NCI-H1417 treated with DMSO at 0.1 percent for 48 hours (cell line): Measurements from ENCODE around the gene KIAA1671.

Source experiments
- DNase-seq: peaks from one replicate; lab custom pipeline; 2025; lab: John Stamatoyannopoulos, UW

The KIAA1671 gene

DNA sequence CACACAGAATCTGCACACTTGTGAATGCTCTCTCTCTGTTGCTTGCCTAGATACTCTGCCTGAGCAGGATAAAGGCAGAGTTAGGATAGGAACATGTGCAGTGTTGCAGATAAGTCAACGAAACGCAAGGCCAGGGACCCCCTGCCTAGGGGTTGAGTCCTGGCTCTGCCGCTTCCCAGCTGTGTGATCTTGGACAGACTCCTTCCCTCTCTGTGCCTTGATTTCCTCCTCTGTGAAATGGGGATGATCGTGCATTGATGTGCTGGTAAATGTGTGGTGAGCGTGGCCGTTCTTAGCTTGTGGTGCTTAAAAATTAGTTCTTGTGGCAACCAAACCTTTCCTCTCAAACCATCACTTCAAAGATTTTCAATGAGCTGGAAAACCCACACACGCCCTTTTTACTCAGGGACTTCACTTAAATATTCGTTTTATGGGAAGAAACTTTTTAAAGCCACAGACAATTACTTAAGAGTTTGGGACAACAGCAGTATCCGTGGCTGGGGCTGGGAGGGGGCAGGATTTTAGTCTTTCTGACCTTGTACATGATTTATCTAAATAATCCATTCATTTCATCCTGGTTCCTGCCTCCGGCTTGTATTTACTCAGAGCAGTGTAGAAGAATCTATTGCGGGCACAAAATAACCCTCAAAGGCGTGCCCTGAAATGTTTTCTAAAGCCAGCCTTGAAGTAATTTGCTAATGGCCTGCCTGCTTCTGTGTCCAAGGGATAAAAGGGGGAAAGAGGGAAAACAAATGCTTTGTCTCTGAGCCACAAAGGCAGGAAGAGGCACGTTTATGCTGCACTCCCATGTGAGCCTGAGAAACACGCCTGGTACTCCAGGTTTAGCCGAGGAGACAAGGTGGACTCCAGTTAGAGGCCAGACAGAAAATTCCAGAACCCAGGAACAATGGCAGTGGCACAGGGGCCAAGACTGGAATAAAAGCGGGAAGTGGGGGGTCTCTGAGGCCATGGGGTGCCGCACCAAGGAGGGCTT, 162.2 kb downstream of the KIAA1671 start:
- DNase-seq: no peak

- DNase-seq: no peak
Observed at GRCh38 chr22:25119609-25120008, 167.1 kb downstream of the KIAA1671 start.

DNA sequence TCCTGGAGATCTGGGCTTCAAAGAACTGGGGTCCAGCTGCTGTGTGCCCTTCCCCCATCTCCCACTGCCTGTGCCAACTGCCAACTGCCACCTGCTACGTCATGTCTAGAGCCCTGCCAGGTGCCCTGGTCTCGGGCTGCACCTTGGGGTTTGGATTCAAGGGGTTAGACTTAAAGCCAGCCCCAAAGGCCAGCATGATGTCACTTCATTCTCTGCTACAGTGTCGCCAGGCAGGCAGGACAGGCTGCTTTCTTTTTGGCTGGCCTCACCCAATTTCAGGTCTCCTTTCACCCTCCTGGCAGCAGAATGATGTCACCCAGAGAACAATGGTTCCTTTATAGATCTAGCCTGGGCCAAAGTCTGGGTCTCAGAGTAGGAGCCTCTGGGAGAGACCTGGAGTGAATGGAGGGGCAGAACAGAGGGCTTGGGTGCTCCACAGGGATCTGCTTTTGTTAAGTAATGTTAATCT, 167.6 kb downstream of the KIAA1671 start:
- no peak for DNase-seq

GRCh38 chr22:25120761-25121212, 168.3 kb downstream of the KIAA1671 start:
- DNase-seq: no peak

DNA sequence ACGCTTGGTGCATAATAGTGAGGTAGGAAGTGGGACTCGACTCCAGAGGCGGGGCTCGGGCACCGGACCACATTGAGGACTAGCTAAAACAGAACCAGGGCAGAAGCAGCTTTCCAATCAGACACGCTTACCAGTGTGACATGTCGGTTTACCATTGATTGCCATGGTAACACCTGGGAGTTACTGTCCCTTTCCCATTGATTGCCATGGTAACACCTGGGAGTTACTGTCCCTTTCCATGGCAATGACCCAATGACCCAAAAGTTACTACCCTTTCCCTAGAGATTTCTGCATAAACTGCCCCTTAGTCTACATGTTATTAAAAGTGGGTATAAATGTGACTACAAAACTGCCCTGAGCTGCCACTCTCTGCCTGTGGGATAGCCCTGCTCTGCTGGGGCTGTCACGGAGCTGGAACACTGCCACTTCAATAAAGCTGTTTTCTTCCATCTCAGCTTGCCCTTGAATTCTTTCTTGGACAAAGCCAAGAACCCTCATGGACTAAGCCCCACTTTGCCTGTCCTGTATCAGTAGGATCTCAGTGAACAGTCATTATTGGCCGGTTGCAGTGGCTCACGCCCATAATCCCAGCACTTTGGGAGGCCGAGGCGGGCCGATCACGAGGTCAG, 169.7 kb downstream of the KIAA1671 start:
- no peak for DNase-seq

GRCh38 chr22:25123677-25124076, 171.2 kb downstream of the KIAA1671 start:
- no peak for DNase-seq

DNA sequence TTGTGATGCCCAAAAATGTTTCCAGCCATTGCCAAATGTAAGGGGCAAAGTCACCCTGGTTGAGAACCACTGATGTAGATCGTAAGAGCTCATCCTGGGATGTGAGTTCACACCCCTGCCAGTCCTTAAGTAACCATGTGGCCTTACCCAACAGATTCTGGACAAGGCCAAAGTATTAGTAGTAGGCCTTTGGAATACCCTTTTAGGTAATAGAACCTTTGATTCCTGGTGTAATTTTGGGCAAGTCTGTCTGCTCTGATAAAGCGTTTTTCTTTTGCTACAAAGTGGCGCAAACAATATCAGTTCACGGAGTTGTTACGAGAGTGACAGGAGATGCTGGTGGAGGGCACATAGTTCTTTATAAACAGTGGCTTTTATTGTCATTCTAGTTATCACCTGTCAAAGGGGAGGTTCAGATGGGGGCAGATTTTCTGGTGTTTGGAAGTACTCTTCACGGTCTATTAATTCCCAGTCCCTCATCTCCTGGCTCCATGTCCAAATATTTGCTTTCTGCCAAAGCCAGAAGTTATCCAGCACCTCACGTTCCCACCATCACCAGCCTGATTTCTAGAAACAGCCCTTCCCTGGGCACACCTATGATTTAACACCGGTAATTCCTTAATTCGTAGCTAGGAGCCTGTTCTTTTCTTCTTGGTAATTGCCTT, 173.3 kb downstream of the KIAA1671 start:
- DNase-seq: no peak

- no peak for DNase-seq
Observed at GRCh38 chr22:25126510-25126909, 174.0 kb downstream of the KIAA1671 start.

- DNase-seq: no peak
Observed at GRCh38 chr22:25127318-25127717, 174.8 kb downstream of the KIAA1671 start.

DNA sequence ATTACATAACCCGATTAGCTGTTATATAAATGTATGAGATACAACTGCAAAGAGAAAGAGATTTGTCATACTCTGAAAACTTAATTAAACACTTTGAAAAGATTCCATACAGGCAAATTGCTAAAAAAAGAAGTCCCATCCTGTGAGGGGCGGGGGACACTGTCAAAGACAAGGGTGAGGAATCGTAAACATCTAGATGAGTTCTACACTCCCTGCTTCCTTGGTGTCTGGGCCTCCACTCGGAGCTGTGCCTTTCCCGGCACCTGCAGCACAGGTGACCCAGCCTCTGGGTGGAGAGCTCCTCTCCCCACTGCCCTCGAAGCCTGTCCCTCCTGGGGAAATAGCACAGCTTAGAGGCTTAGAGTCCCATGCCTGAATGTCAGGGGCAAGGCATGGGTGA, 177.9 kb downstream of the KIAA1671 start:
- no peak for DNase-seq

- no peak for DNase-seq
Observed at GRCh38 chr22:25131198-25131887, 178.8 kb downstream of the KIAA1671 start.

GRCh38 chr22:25134028-25134427, 181.5 kb downstream of the KIAA1671 start:
- DNase-seq: no peak

DNA sequence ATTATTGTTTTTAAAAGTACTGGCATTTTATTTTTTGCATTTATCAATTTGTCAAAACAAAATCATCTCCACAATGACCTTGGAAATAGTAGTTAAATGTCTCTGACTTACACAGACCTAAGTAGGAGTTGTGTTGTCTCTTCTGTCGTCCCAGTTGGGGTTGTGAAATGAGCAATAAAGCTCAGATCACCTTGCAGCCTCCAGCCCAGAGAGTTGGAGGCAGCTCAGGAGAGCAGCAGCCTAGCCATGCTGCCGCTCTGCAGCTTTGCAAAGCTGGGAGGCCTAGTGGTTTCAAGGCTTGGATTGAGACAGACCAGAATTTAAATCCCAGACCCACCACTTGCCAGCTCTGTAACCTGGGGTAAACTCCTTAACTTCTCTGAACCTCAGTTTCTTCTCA, 181.9 kb downstream of the KIAA1671 start:
- DNase-seq: no peak

- DNase-seq: no peak
Observed at GRCh38 chr22:25136953-25137576, 184.5 kb downstream of the KIAA1671 start.

DNA sequence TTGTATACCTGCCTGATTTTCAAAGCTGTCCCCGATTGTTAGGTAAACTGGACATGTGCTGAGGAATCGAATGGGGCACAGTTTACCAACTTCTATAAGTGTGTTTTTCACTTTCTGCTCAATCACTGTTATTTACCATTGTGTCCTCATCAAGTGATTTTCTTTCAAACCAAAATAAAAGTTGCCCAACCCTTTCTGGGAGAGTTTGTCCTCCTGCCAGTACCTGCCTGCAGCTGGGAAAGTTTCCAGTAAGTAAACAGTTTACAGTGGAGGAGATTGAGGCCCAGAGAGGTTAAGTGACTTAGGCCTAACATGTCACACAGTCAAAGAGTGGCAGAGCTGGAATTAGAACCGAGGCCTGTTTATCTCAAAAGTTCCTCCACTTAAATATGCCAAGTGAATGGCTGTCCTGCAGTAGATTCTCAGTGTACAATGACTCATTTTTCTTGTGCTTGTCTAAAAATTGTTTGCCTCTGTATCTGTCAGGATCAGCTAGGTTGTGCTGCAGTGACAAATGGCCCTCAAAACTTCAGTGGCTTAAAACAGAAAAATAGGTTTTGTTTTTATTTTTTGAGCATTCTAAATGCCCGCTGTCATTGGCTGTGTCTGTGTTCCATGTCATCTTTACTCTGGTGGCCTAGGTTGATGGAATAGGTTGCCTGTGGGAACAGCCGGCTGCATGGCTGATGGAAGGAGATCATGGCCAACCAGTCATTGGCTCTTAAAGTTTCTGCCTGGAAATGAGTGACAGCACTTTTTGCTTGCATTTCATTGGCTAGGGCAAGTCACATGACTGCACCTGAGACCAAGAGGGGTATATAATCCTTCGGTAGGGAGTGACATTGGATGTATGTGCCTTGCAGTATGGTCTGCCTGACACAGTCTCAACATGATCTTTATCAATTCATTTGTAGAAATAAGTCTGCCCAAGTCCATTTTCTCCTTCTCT, 185.3 kb downstream of the KIAA1671 start:
- no peak for DNase-seq

- DNase-seq: no peak
Observed at GRCh38 chr22:25139062-25139461, 186.5 kb downstream of the KIAA1671 start.

DNA sequence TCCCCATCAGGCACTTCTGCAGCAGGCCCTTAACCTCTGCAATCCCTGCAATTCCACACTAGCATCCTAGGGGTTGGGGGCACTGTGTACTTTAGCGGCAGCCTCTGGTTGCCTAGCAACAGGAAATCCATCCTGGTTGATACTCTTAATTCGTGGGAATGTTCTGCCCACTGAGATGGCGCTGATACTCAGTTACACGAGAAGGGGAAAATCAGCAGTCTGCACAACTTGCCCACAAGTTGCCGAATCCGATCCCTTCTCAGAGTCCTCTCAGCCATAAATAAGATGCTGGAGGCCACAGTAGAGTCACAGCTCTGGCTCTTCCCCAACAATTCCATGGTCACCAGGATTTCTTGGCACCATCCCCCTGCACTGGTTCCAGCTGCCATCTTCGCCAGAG, 189.6 kb downstream of the KIAA1671 start:
- DNase-seq: no peak

- no peak for DNase-seq
Observed at GRCh38 chr22:25143156-25144076, 190.9 kb downstream of the KIAA1671 start.

DNA sequence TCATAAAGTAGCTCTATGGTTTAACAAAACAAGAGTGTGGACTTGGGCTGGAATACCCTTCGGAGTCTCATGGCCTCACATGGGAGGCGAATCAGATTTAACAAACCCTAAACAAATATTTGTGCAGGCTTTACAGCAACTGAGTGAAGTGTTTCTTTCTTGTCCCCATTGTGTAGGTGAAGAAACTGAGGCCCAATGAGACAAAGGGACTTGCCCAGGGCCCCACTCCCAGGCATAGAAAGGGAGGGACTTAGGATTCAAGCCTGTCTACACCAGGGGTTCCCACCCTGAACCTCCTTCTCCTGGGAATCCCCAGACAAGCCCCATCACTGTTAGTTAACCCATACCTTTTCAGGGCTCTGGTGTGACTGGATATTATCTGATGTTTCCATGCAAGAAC, 192.0 kb downstream of the KIAA1671 start:
- no peak for DNase-seq
